Endothelial cell of umbilical vein (primary cell): ENCODE measurements around the gene PDE3A. TPM values are rescaled to one million over a fixed set of nuclear protein-coding genes. Genes with fewer than 3 reads are reported as not detected.

Source experiments
- BruUV-seq: library from RNA; stranded (reverse); fragments of 400-500 nt; replicated peaks from 2 replicates; lab custom pipeline; 2021; lab: Mats Ljungman, UMichigan
- CTCF ChIA-PET: fragments of 300-600, 350-600 bp; sonication (Branson Sonifier 250); formaldehyde crosslinking; loops from one replicate; lab custom pipeline; 2021; ENCODE audit warnings: antibody characterized with exemption, inconsistent platforms; lab: Charles Lee
- POLR2A ChIA-PET: fragments of 300-600, 350-600 bp; sonication (Branson Sonifier 250); formaldehyde crosslinking; loops from one replicate; lab custom pipeline; 2021; ENCODE audit warnings: antibody characterized with exemption, inconsistent platforms; lab: Charles Lee
- DNase-seq: peaks from one replicate; pipeline ENCODE4 v3.0.0-alpha.2; 2011; ENCODE audit warnings: low read depth, low spot score
- FAIRE-seq: peaks from 2 replicates; lab custom pipeline; 2011; peaks lifted over from hg19 to GRCh38; lab: Jason Lieb, UNC
- H2AFZ ChIP-seq: 2 replicates; pipeline ENCODE4 v1.6.0; 2012; ENCODE audit warnings: low read depth, low read length, control low read depth, inconsistent platforms
- H3K27ac ChIP-seq: 2 replicates; pipeline ENCODE4 v1.5.1; 2011; ENCODE audit warnings: low read depth, mild to moderate bottlenecking, control low read depth, low read length, moderate library complexity; ENCODE audit not compliant: insufficient read depth
- H3K27me3 ChIP-seq, 2 experiments: 2 replicates each; pipeline versions ENCODE4 v1.6.0 to v1.6.1; 2011; ENCODE audit warnings: low read length in 2 of 2, mixed read lengths in 1 of 2; ENCODE audit not compliant: control insufficient read depth in 2 of 2, insufficient read depth in 2 of 2
- H3K36me3 ChIP-seq, 2 experiments: 2 replicates in 1 of 2; 3 replicates in 1 of 2; pipeline ENCODE4 v1.5.1; 2011; ENCODE audit warnings: low read length in 2 of 2, mild to moderate bottlenecking in 1 of 2, moderate library complexity in 1 of 2; ENCODE audit not compliant: control insufficient read depth in 2 of 2, insufficient read depth in 2 of 2; ENCODE audit errors: extremely low read depth in 1 of 2
- H3K4me1 ChIP-seq: 3 replicates; pipeline ENCODE4 v1.5.1; 2011; ENCODE audit warnings: mild to moderate bottlenecking, low read length; ENCODE audit not compliant: control insufficient read depth, insufficient read depth; ENCODE audit errors: extremely low read depth
- H3K4me2 ChIP-seq: 2 replicates; pipeline ENCODE4 v1.6.1; 2011; ENCODE audit warnings: low read length, control low read depth, mixed read lengths; ENCODE audit not compliant: insufficient read depth
- H3K4me3 ChIP-seq, 3 experiments: fragments of 200-600 bp in 1 of 3; sonication (generic), shearing (Covaris generic) in 1 of 3; replicated peaks in 1 of 3; 2 replicates each; pipeline ENCODE4 v1.5.1; 2011 to 2016; ENCODE audit warnings: control low read depth in 3 of 3, low read length in 3 of 3, mild to moderate bottlenecking in 2 of 3, inconsistent platforms in 1 of 3, low read depth in 1 of 3, moderate library complexity in 1 of 3; ENCODE audit not compliant: insufficient read depth in 1 of 3
- H3K79me2 ChIP-seq: 2 replicates; pipeline ENCODE4 v1.6.0; 2012; ENCODE audit warnings: low read length, inconsistent platforms; ENCODE audit not compliant: control insufficient read depth, insufficient read depth
- H3K9ac ChIP-seq: replicated peaks from 2 replicates; pipeline ENCODE3; 2011; ENCODE audit warnings: low read length, control low read depth; ENCODE audit not compliant: insufficient read depth; ENCODE audit errors: extremely low read depth
- H3K9me1 ChIP-seq: replicated peaks from 3 replicates; pipeline ENCODE4 v1.6.0; 2011; ENCODE audit warnings: mild to moderate bottlenecking, low read length; ENCODE audit not compliant: control insufficient read depth, insufficient read depth; ENCODE audit errors: extremely low read depth
- H3K9me3 ChIP-seq: replicated peaks from 2 replicates; pipeline ENCODE4 v1.5.1; 2012; ENCODE audit warnings: low read length, inconsistent platforms; ENCODE audit not compliant: control insufficient read depth, insufficient read depth
- H4K20me1 ChIP-seq: replicated peaks from 2 replicates; pipeline ENCODE3; 2011; ENCODE audit warnings: mild to moderate bottlenecking, low read length; ENCODE audit not compliant: control insufficient read depth, insufficient read depth; ENCODE audit errors: extremely low read depth
- EZH2 ChIP-seq: IDR thresholded peaks from 2 replicates; pipeline ENCODE4 v1.6.1; 2012; ENCODE audit warnings: borderline replicate concordance, low read depth, mild to moderate bottlenecking, moderate library complexity, low read length, inconsistent platforms; ENCODE audit not compliant: severe bottlenecking
- FOS ChIP-seq: IDR thresholded peaks from 2 replicates; pipeline ENCODE4 v1.6.1; 2011; ENCODE audit warnings: mild to moderate bottlenecking, low read length, moderate library complexity, borderline replicate concordance; ENCODE audit not compliant: insufficient read depth
- GATA2 ChIP-seq: IDR thresholded peaks from 2 replicates; pipeline ENCODE4 v1.7.0; 2011; ENCODE audit warnings: low read depth, mild to moderate bottlenecking, moderate library complexity, mixed read lengths, low read length; ENCODE audit not compliant: insufficient read length, insufficient read depth
- JUN ChIP-seq: IDR thresholded peaks from 2 replicates; pipeline ENCODE4 v1.6.1; 2011; ENCODE audit warnings: borderline replicate concordance, low read depth; ENCODE audit not compliant: insufficient read length, insufficient read depth
- MYC ChIP-seq: IDR thresholded peaks from one replicate; pipeline ENCODE4 v1.6.1; 2011; ENCODE audit warnings: mild to moderate bottlenecking, low read depth, low read length
- POLR2A ChIP-seq: IDR thresholded peaks from 2 replicates; pipeline ENCODE4 v1.6.1; 2012; ENCODE audit warnings: low read depth, mild to moderate bottlenecking, control low read depth, low read length
- POLR2AphosphoS5 ChIP-seq: IDR thresholded peaks from 2 replicates; pipeline ENCODE4 v1.6.1; 2012; ENCODE audit warnings: low read depth, mild to moderate bottlenecking, control low read depth, low read length, moderate library complexity; ENCODE audit not compliant: insufficient read depth
- dilution Hi-C: fragments of 300-500 bp; cut with MboI; formaldehyde crosslinking; loops from one replicate; pipeline ENCODE4 v1.15.0; 2019; ENCODE audit warnings: low sequenced_read_pairs; ENCODE audit not compliant: extremely low pct_ligation_motif_present
- intact Hi-C: fragments of 100-400 bp; cut with micrococcal nuclease; formaldehyde crosslinking; loops from one replicate; pipeline ENCODE4 v1.10.0; 2022
- polyA plus RNA-seq, 4 experiments: library from polyadenylated mRNA; depleted of rRNA in 3 of 4; stranded (reverse) in 3 of 4; unstranded in 1 of 4; fragments of >200 nt; gene quantifications; 2 replicates each; pipeline versions ENCODE4 v1.2.1 to v1.2.3, GENCODE V29; 2011 to 2012; ENCODE audit warnings: missing spikeins in 1 of 4
- total RNA-seq: library from RNA; stranded (reverse); gene quantifications from 2 replicates; pipeline ENCODE4 v1.2.3, GENCODE V29; 2021
- TF ChIP-seq, protein P1 (sequence below), 2 donors: IDR thresholded peaks; 1 replicate in 1 of 2; 2 replicates in 1 of 2; pipeline ENCODE4 v1.5.1; 2011; ENCODE audit warnings: low read length in 2 of 2, mild to moderate bottlenecking in 2 of 2, moderate library complexity in 2 of 2, control low read depth in 1 of 2, inconsistent platforms in 1 of 2, low read depth in 1 of 2; ENCODE audit not compliant: insufficient read depth in 1 of 2; ENCODE audit errors: extremely low read depth in 1 of 2

The PDE3A gene
- total and polyA plus RNA-seq, 2 donors (not counting 3 experiments of a cell fraction or from before 2014, with no cell fraction given), result 14.0 to 27.4 TPM

DNA sequence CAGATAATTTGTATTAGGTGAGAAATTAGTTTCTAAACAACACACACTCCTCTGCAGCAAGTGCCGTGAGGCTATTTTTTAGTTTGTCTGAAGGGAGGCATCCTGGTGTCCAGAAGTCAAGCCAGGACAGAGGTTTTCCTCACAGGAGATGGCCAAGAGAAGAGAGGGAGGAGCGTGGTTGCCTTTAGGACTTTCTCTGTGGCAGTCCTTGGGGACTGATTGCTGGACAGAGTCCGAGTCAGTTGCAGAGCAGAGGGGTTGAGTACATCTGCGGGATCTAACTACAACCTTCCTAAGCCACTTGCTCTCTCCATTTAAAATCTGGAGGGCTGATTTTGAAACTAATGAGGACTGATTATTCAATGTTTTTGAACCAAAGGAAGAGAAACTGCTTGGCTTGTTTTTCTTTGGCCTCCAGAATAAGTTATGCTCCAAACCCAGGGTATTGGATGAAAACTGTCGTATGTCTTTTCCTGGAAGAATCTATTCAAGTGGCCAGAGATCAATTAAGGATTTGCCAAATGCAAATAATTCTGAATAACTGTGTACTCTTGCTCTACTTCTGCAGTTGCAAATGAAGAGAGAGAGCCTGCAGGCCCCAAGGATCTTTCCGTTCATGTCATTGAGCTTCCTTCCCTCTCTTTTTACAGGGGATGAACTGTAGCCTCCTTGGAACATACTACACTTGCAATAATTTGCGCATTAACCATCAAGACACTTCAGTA, 328.0 kb downstream of the PDE3A start:
- BruUV-seq, result no TSS peak
- CTCF ChIA-PET, result no interaction called here
- dilution Hi-C loops, result no loop called here

More for the DNA sequence above, 328.0 kb downstream of the PDE3A start:
- Histone ChIP-seq H3K36me3 (no peaks in the 10 kb centered on the region), H3K9ac (no peak overlapping the region), H3K4me2 (no peak overlapping the region), H3K9me1 (no peaks in the 10 kb centered on the region), H2AFZ (no peak overlapping the region), H3K9me3 (no peaks in the 10 kb centered on the region), H3K27me3 (no peaks in the 10 kb centered on the region), H4K20me1 (no peaks in the 10 kb centered on the region), H3K4me1 (no peaks in the 10 kb centered on the region), H3K79me2 (no peaks in the 10 kb centered on the region), H3K4me3 (no peak overlapping the region), H3K27ac (no peak overlapping the region)
- POLR2A ChIA-PET, result no interaction called here
- no peak for FAIRE-seq
- TF ChIP-seq FOS, result no peak
- TF ChIP-seq EZH2, result no peak
- no peak for TF ChIP-seq GATA2
- no peak for TF ChIP-seq POLR2A
- TF ChIP-seq, protein P1, sequence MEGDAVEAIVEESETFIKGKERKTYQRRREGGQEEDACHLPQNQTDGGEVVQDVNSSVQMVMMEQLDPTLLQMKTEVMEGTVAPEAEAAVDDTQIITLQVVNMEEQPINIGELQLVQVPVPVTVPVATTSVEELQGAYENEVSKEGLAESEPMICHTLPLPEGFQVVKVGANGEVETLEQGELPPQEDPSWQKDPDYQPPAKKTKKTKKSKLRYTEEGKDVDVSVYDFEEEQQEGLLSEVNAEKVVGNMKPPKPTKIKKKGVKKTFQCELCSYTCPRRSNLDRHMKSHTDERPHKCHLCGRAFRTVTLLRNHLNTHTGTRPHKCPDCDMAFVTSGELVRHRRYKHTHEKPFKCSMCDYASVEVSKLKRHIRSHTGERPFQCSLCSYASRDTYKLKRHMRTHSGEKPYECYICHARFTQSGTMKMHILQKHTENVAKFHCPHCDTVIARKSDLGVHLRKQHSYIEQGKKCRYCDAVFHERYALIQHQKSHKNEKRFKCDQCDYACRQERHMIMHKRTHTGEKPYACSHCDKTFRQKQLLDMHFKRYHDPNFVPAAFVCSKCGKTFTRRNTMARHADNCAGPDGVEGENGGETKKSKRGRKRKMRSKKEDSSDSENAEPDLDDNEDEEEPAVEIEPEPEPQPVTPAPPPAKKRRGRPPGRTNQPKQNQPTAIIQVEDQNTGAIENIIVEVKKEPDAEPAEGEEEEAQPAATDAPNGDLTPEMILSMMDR (IDR thresholded peaks at IDR 0.05; ENCODE audit: extremely low read depth in 1 of 2, insufficient read depth in 1 of 2, low read depth in 1 of 2, low read length in 2 of 2), result no peak
- no peak for TF ChIP-seq JUN
- TF ChIP-seq MYC, result no peak
- TF ChIP-seq POLR2AphosphoS5, result no peak
- DNase-seq, result no peak
- intact Hi-C loops, result no loop called here
